HG03196 (cell line): ENCODE data around the gene SPAG16.
"Not testable (repeated sequence)": the region's sequence is repeated elsewhere in the genome, so short reads cannot be mapped to it uniquely, and the experiment has no call there.

ENCODE experiments used
- ATAC-seq: cut with Tn5 transposase; IDR thresholded peaks from one replicate; pipeline ENCODE4 v1.9.1; 2021; ENCODE audit not compliant: unreplicated experiment

The SPAG16 gene

GRCh38 chr2:213688825-213689224, 404.6 kb downstream of the SPAG16 start:
- ATAC-seq = not testable (repeated sequence)

GRCh38 chr2:213689585-213689984, 405.3 kb downstream of the SPAG16 start:
- ATAC-seq = no peak

- no peak for ATAC-seq
Observed at GRCh38 chr2:213691351-213691750, 407.1 kb downstream of the SPAG16 start.

- ATAC-seq = no peak
Observed at GRCh38 chr2:213696442-213696841, 412.2 kb downstream of the SPAG16 start.

GRCh38 chr2:213701365-213701764, 417.1 kb downstream of the SPAG16 start:
- not testable (repeated sequence) for ATAC-seq

- no peak for ATAC-seq
Observed at GRCh38 chr2:213703406-213704098, 419.3 kb downstream of the SPAG16 start.

- no peak for ATAC-seq
Observed at GRCh38 chr2:213710164-213710563, 425.9 kb downstream of the SPAG16 start.

- not testable (repeated sequence) for ATAC-seq
Observed at GRCh38 chr2:213718411-213718810, 434.1 kb downstream of the SPAG16 start.

GRCh38 chr2:213722565-213722964, 438.3 kb downstream of the SPAG16 start:
- ATAC-seq = no peak

- no peak for ATAC-seq
Observed at GRCh38 chr2:213723041-213723560, 438.8 kb downstream of the SPAG16 start.

GRCh38 chr2:213723707-213724106, 439.4 kb downstream of the SPAG16 start:
- ATAC-seq = no peak

- no peak for ATAC-seq
Observed at GRCh38 chr2:213726101-213726500, 441.8 kb downstream of the SPAG16 start.

- peak; percentile 78 for ATAC-seq
Observed at GRCh38 chr2:213733893-213734292, 449.6 kb downstream of the SPAG16 start.

- ATAC-seq = peak; percentile 88
Observed at GRCh38 chr2:213740453-213740852, 456.2 kb downstream of the SPAG16 start.

GRCh38 chr2:213751446-213751845, 467.2 kb downstream of the SPAG16 start:
- peak; percentile 80 for ATAC-seq

- ATAC-seq = no peak
Observed at GRCh38 chr2:213752575-213752974, 468.3 kb downstream of the SPAG16 start.

GRCh38 chr2:213757525-213757924, 473.3 kb downstream of the SPAG16 start:
- no peak for ATAC-seq

- no peak for ATAC-seq
Observed at GRCh38 chr2:213763354-213763753, 479.1 kb downstream of the SPAG16 start.

- no peak for ATAC-seq
Observed at GRCh38 chr2:213763963-213764362, 479.7 kb downstream of the SPAG16 start.

GRCh38 chr2:213764849-213765248, 480.6 kb downstream of the SPAG16 start:
- no peak for ATAC-seq

GRCh38 chr2:213766062-213766461, 481.8 kb downstream of the SPAG16 start:
- peak; percentile 33 for ATAC-seq

- ATAC-seq = peak; percentile 94
Observed at GRCh38 chr2:213766465-213766901, 482.2 kb downstream of the SPAG16 start.

- no peak for ATAC-seq
Observed at GRCh38 chr2:213787869-213788268, 503.6 kb downstream of the SPAG16 start.
